OCI-LY7 (cell line): ENCODE results near the gene OR6N1. TPM values are rescaled to one million over a fixed set of nuclear protein-coding genes. Genes with fewer than 3 reads are reported as not detected.

Experiments used
- BruUV-seq: library from RNA; stranded (reverse); fragments of 400-500 nt; replicated peaks from 2 replicates; lab custom pipeline; 2021; lab: Mats Ljungman, UMichigan
- CTCF ChIA-PET: fragments of 300-600 bp; sonication (Branson Sonifier 250); formaldehyde crosslinking; loops from one replicate; lab custom pipeline; 2022; ENCODE audit warnings: antibody characterized with exemption; ENCODE audit not compliant: unreplicated experiment; lab: Charles Lee
- POLR2A ChIA-PET: fragments of 300-600 bp; sonication (Branson Sonifier 250); formaldehyde crosslinking; loops from one replicate; lab custom pipeline; 2022; ENCODE audit warnings: antibody characterized with exemption; lab: Charles Lee
- DNase-seq: peaks from one replicate; pipeline ENCODE4 v3.0.0-alpha.2; 2015; ENCODE audit warnings: low spot score
- H2AFZ ChIP-seq: fragments of 200-600 bp; sonication (generic), shearing (Covaris generic); 2 replicates; pipeline ENCODE4 v1.6.1; 2014; ENCODE audit warnings: mild to moderate bottlenecking, antibody characterized with exemption, low read length, moderate library complexity
- H3K27ac ChIP-seq: fragments of 200-600 bp; sonication (generic); 2 replicates; pipeline ENCODE4 v1.5.1; 2014; ENCODE audit warnings: mixed run types, low read depth, mild to moderate bottlenecking, moderate library complexity, low read length, inconsistent platforms; ENCODE audit not compliant: poor library complexity, severe bottlenecking
- H3K36me3 ChIP-seq: fragments of 200-600 bp; sonication (generic); 2 replicates; pipeline ENCODE4 v1.6.1; 2014; ENCODE audit warnings: mild to moderate bottlenecking, antibody characterized with exemption, low read length, moderate library complexity, mixed read lengths; ENCODE audit not compliant: insufficient read depth
- H3K4me1 ChIP-seq: fragments of 200-600 bp; sonication (generic); 2 replicates; pipeline ENCODE4 v1.5.1; 2014; ENCODE audit warnings: mild to moderate bottlenecking, low read length; ENCODE audit not compliant: insufficient read depth, poor library complexity, severe bottlenecking
- H3K4me2 ChIP-seq: fragments of 200-600 bp; sonication (generic); 2 replicates; pipeline ENCODE4 v1.6.1; 2014; ENCODE audit warnings: mild to moderate bottlenecking, low read length
- H3K4me3 ChIP-seq: fragments of 200-600 bp; sonication (generic); 2 replicates; pipeline ENCODE4 v1.5.1; 2014; ENCODE audit warnings: mild to moderate bottlenecking, low read depth, low read length; ENCODE audit not compliant: poor library complexity, severe bottlenecking
- H3K79me2 ChIP-seq: fragments of 200-600 bp; sonication (generic); 2 replicates; pipeline ENCODE4 v1.6.1; 2016; ENCODE audit warnings: low read depth, mild to moderate bottlenecking, low read length, moderate library complexity, mixed read lengths; ENCODE audit not compliant: insufficient read depth
- H3K9me2 ChIP-seq: fragments of 200-600 bp; sonication (generic); 2 replicates; pipeline ENCODE4 v1.6.1; 2016; ENCODE audit warnings: mild to moderate bottlenecking, low read length, mixed read lengths; ENCODE audit not compliant: insufficient read depth
- H3K9me3 ChIP-seq: fragments of 200-600 bp; sonication (generic); 2 replicates; pipeline ENCODE4 v1.6.1; 2014; ENCODE audit warnings: mild to moderate bottlenecking, mixed run types, low read length, mixed read lengths
- H4K20me1 ChIP-seq: fragments of 200-600 bp; sonication (generic); 2 replicates; pipeline ENCODE4 v1.6.1; 2014; ENCODE audit warnings: mild to moderate bottlenecking, antibody characterized with exemption, low read length, moderate library complexity, mixed read lengths; ENCODE audit not compliant: insufficient read depth
- CTCF ChIP-seq: fragments of 200-600 bp; sonication (generic); conservative IDR thresholded peaks from 2 replicates; pipeline ENCODE4 v1.5.1; 2014; ENCODE audit warnings: mild to moderate bottlenecking, antibody characterized with exemption, low read length, moderate library complexity, mixed read lengths
- EZH2phosphoT487 ChIP-seq: fragments of 200-600 bp; sonication (generic); IDR thresholded peaks from 2 replicates; pipeline ENCODE4 v1.6.1; 2018; ENCODE audit warnings: low read depth, borderline replicate concordance, mild to moderate bottlenecking, mixed run types, antibody characterized with exemption, low read length, moderate library complexity, mixed read lengths
- intact Hi-C: fragments of 100-400 bp; cut with micrococcal nuclease; formaldehyde crosslinking; loops from one replicate; pipeline ENCODE4 v1.10.0; 2022; ENCODE audit not compliant: unreplicated experiment
- total RNA-seq, 2 experiments: library from RNA; depleted of rRNA in 1 of 2; stranded (reverse); fragments of >200 nt in 1 of 2; shearing (Covaris generic) in 1 of 2; gene quantifications; 2 replicates each; pipeline ENCODE4 v1.2.3, GENCODE V29; 2014 to 2022

The OR6N1 gene
- total RNA-seq, 2 experiments from 2014 or later = not detected

- no TSS peak for BruUV-seq
- H2AFZ ChIP-seq = no peak overlapping the region
- H3K36me3 ChIP-seq = no peaks in the 10 kb centered on the region
- no peaks in the 10 kb centered on the region for H4K20me1 ChIP-seq
- intact Hi-C loops = no loop called here
- TF ChIP-seq EZH2phosphoT487 (no peak), CTCF (no peak)
- POLR2A ChIA-PET = no interaction called here
- no peaks in the 10 kb centered on the region for H3K4me1 ChIP-seq
- H3K27ac ChIP-seq = no peak overlapping the region
- CTCF ChIA-PET = no interaction called here
- H3K9me3 ChIP-seq = no peaks in the 10 kb centered on the region
- H3K9me2 ChIP-seq = no peaks in the 10 kb centered on the region
- no peak for DNase-seq
- H3K4me3 ChIP-seq = no peak overlapping the region
- H3K79me2 ChIP-seq = no peaks in the 10 kb centered on the region
- H3K4me2 ChIP-seq = no peak overlapping the region
These were observed 38.3 kb upstream of the OR6N1 start for GRCh38 chr1:158810311-158810710.

- Histone ChIP-seq H3K4me2 (no peak overlapping the region), H3K27ac (no peak overlapping the region), H3K79me2 (no peaks in the 10 kb centered on the region), H3K9me2 (no peaks in the 10 kb centered on the region), H3K9me3 (no peaks in the 10 kb centered on the region), H3K4me1 (no peaks in the 10 kb centered on the region), H3K36me3 (no peaks in the 10 kb centered on the region), H2AFZ (no peak overlapping the region), H4K20me1 (no peaks in the 10 kb centered on the region), H3K4me3 (no peak overlapping the region)
- DNase-seq = no peak
- POLR2A ChIA-PET = no interaction called here
- BruUV-seq = no TSS peak
- intact Hi-C loops = no loop called here
- CTCF ChIA-PET = no interaction called here
- TF ChIP-seq EZH2phosphoT487 = no peak
- TF ChIP-seq CTCF = no peak
These were observed 37.9 kb upstream of the OR6N1 start for GRCh38 chr1:158809862-158810261.

- ChIA-PET POLR2A (no interaction called here), CTCF (no interaction called here)
- no TSS peak for BruUV-seq
- TF ChIP-seq CTCF (no peak), EZH2phosphoT487 (no peak)
- no peaks in the 10 kb centered on the region for H4K20me1 ChIP-seq
- no peaks in the 10 kb centered on the region for H3K36me3 ChIP-seq
- no peaks in the 10 kb centered on the region for H3K79me2 ChIP-seq
- H3K4me3 ChIP-seq = no peak overlapping the region
- no peaks in the 10 kb centered on the region for H3K9me3 ChIP-seq
- H2AFZ ChIP-seq = no peak overlapping the region
- H3K4me1 ChIP-seq = no peaks in the 10 kb centered on the region
- intact Hi-C loops = no loop called here
- no peak overlapping the region for H3K4me2 ChIP-seq
- no peak for DNase-seq
- H3K27ac ChIP-seq = no peak overlapping the region
- no peaks in the 10 kb centered on the region for H3K9me2 ChIP-seq
These were observed 37.3 kb upstream of the OR6N1 start for GRCh38 chr1:158809256-158809655.
